ENCODE measurements around the gene ACTR2.
A peak's percentile ranks its signal among the peaks of the same experiment; 100 is the strongest.

ACTR2 gene

DNA sequence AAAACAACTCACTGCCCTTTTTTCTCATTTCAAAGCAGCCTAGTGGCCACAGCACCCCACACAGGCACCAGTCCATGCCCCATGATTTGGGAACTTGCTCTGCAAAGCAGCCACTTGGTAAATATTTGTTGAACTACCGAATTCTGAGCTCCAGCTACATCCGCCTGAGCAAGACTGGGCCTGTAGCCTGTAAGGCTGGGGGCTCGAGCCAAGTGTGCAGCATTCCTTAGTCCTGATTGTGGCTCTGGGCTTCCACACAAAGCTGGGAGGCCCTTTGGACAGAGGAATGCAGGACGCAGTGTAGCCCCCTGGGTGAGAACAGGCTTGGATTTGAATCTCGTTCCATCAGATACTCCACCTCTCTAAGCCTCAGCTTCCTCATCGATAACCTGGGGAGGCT lies 88.4 kb downstream of the ACTR2 start:
- H3K27ac ChIP-seq = peak overlapping the region; percentile 85
- TF ChIP-seq ZFX (IDR thresholded peaks at IDR 0.05) = no peak
- TF ChIP-seq, protein P1, sequence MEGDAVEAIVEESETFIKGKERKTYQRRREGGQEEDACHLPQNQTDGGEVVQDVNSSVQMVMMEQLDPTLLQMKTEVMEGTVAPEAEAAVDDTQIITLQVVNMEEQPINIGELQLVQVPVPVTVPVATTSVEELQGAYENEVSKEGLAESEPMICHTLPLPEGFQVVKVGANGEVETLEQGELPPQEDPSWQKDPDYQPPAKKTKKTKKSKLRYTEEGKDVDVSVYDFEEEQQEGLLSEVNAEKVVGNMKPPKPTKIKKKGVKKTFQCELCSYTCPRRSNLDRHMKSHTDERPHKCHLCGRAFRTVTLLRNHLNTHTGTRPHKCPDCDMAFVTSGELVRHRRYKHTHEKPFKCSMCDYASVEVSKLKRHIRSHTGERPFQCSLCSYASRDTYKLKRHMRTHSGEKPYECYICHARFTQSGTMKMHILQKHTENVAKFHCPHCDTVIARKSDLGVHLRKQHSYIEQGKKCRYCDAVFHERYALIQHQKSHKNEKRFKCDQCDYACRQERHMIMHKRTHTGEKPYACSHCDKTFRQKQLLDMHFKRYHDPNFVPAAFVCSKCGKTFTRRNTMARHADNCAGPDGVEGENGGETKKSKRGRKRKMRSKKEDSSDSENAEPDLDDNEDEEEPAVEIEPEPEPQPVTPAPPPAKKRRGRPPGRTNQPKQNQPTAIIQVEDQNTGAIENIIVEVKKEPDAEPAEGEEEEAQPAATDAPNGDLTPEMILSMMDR (conservative IDR thresholded peaks at IDR 0.05) = no peak; the same call in 1 of the 2 replicates

DNA sequence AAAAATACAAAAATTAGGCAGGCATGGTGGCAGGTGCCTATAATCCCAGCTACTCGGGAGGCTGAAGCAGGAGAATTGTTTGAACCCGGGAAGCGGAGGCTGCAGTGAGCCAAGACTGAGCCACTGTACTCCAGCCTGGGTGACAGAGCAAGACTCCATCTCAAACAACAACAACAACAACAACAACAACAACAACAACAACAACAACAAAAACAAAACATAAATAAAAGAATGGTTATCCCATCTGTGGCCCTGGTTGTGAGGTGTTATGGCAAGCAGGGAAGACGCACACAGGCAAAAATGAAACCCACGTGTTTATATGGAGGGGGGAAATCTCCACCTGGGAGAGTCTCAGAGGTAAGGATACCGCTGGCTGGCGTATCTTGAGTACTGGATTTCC lies 89.7 kb downstream of the ACTR2 start:
- H3K27ac ChIP-seq = peak overlapping the region; percentile 85

DNA sequence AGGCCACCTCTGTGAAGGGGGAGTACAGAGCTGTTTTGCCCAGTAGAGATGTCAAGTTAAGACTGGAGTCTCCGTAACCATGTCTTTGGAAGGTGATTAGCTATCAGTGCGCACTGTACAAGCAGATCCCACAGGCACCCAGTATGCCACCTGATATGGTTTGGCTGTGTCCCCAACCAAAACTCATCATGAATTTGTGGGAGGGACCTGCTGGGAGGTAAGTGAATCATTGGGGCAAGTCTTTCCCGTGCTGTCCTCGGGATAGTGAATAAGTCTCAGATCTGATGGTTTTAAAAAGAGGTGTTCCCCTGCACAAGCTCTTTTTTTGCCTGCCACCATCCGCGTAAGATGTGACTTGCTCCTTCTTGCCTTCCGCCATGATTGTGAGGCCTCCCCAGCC lies 90.2 kb downstream of the ACTR2 start:
- no peak for TF ChIP-seq ZFX (IDR thresholded peaks at IDR 0.05)
- TF ChIP-seq, protein P1 (conservative IDR thresholded peaks at IDR 0.05) = no peak
- H3K27ac ChIP-seq = no peak overlapping the region; the same call in 1 of the 2 replicates

DNA sequence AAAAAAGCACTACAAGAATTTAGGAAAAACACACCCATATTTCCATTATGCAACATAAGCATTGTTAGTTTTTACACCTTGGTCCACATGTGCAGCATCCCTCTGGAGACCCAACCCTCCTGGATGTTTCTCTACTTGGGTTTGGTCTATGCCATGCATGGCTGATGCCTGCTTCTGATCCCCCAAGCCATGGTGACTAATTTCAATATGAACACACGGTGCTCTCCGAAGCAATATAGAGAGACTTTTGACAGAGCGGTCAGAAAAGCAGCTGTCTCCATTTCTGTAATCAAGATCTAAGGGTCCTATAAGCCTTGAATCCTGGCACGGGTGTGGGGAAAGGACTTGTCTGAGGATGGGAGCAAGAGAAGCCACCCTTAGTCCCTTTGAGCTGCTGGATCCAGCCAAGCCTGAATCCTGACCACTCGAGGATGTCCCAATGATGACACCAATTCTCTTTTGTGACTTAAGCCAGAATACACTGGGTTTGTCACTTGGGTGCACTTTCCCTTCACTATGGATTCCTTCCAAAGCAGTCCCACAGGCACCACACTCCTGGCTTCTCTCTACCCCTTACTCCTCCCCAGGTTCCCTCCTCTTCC lies 91.5 kb downstream of the ACTR2 start:
- H3K27ac ChIP-seq = no peak overlapping the region

DNA sequence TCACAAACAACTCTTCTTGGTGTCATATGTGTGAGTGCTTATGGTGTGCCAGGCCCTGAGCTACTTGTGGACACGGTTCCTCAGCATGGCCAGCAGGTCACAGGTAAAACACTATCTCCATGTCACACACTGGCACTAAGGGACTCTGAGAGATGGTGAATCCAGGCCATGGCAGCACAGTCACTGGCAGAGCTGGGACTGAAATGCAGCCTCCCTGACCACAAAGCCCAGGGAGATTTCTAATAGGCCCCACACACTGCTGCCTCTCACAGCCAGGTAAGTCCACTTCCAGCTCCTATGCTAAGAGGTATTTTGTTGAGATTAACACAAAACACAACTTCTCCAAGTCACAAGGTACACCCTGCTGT lies 92.0 kb downstream of the ACTR2 start:
- H3K27ac ChIP-seq = no peak overlapping the region

More for the DNA sequence above, 91.5 kb downstream of the ACTR2 start:
- no peak for TF ChIP-seq ZFX (IDR thresholded peaks at IDR 0.05)
- TF ChIP-seq, protein P1 (conservative IDR thresholded peaks at IDR 0.05) = no peak

DNA sequence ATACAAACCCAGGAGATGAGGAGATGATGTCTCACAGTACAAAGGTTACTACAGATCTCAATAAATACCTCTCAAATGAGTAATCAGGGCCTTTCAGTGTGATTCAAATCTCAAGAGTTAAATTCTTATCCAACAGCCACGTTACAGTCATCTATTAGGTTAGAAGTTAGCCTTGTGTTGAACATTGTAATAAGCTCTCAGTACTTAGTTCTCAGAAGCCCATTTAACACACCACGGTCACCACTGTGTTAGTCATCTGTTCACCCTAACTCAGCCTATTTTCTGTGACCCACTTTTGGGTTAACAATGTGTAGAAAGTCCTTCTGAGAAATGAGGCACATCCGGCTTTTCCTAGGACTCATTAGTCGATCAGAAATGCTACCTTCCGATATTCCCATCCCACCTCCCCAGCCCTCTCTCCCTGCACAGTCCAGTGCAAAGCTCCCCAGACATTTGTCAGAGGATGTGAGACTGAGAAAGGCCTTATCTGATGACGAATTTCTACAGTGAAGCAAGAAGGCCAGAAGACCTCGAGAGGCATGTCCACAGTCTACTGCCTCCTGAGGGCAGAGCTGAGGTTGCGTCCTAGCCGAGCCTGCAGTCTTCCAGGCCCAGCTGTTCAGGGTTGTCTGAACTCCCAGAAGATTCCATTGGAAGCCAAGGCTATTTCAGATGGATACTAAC lies 92.6 kb downstream of the ACTR2 start:
- H3K27ac ChIP-seq = no peak overlapping the region
- TF ChIP-seq, protein P1 (conservative IDR thresholded peaks at IDR 0.05) = no peak
- TF ChIP-seq ZFX (IDR thresholded peaks at IDR 0.05) = no peak

More for the DNA sequence above, 92.0 kb downstream of the ACTR2 start:
- TF ChIP-seq, protein P1 (conservative IDR thresholded peaks at IDR 0.05) = no peak
- TF ChIP-seq ZFX (IDR thresholded peaks at IDR 0.05) = no peak
